SU-DHL-6 (cell line): Measurements from ENCODE around the gene KLF3.

Source experiments
- H2AFZ ChIP-seq: fragments of 200-600 bp; sonication (generic); 2 replicates; pipeline ENCODE4 v1.6.1; 2014; ENCODE audit warnings: low read depth, mild to moderate bottlenecking, moderate library complexity, mixed read lengths, antibody characterized with exemption, low read length; ENCODE audit not compliant: severe bottlenecking
- H3F3A ChIP-seq: fragments of 200-600 bp; shearing (Covaris generic); 2 replicates; pipeline ENCODE4 v1.6.0; 2016; ENCODE audit warnings: antibody characterized with exemption, mild to moderate bottlenecking; ENCODE audit not compliant: insufficient read depth
- H3K27ac ChIP-seq: fragments of 200-600 bp; sonication (generic); 2 replicates; pipeline ENCODE4 v1.5.1; 2016; ENCODE audit warnings: low read depth, mild to moderate bottlenecking, low read length, moderate library complexity, mixed read lengths
- H3K27me3 ChIP-seq: fragments of 200-600 bp; sonication (generic), shearing (Covaris generic); 2 replicates; pipeline ENCODE4 v1.6.0; 2014; ENCODE audit warnings: mild to moderate bottlenecking, low read length
- H3K36me3 ChIP-seq: fragments of 200-600 bp; sonication (generic); 2 replicates; pipeline ENCODE4 v1.6.1; 2014; ENCODE audit warnings: mild to moderate bottlenecking, low read length, mixed read lengths
- H3K4me2 ChIP-seq: fragments of 300-600, 200-600 bp; shearing (Covaris generic), sonication (generic); 2 replicates; pipeline ENCODE4 v1.6.0; 2014; ENCODE audit warnings: low read length, low read depth, mild to moderate bottlenecking; ENCODE audit not compliant: poor library complexity, severe bottlenecking
- H3K4me3 ChIP-seq: fragments of 200-600 bp; sonication (generic); 2 replicates; pipeline ENCODE4 v1.5.1; 2014; ENCODE audit warnings: antibody characterized with exemption, low read length, mild to moderate bottlenecking, mixed read lengths; ENCODE audit not compliant: insufficient read depth, poor library complexity, severe bottlenecking
- H3K79me2 ChIP-seq: fragments of 200-600 bp; sonication (generic); 2 replicates; pipeline ENCODE4 v1.6.1; 2014; ENCODE audit warnings: mild to moderate bottlenecking, low read length, moderate library complexity; ENCODE audit not compliant: insufficient read depth
- H3K9ac ChIP-seq: fragments of 200-600 bp; sonication (generic); 2 replicates; pipeline ENCODE4 v1.7.0; 2014; ENCODE audit warnings: mild to moderate bottlenecking, low read length
- H3K9me2 ChIP-seq: fragments of 200-600 bp; sonication (generic); replicated peaks from 2 replicates; pipeline ENCODE4 v1.6.1; 2014; ENCODE audit warnings: low read length; ENCODE audit not compliant: insufficient read depth
- H3K9me3 ChIP-seq: fragments of 200-600 bp; sonication (generic); 2 replicates; pipeline ENCODE4 v1.6.1; 2014; ENCODE audit warnings: low read length, mixed read lengths; ENCODE audit not compliant: insufficient read depth
- H4K20me1 ChIP-seq: fragments of 200-600 bp; sonication (generic); 2 replicates; pipeline ENCODE4 v1.6.1; 2014; ENCODE audit warnings: low read depth, mild to moderate bottlenecking, antibody characterized with exemption, low read length, moderate library complexity, mixed read lengths
- EZH2phosphoT487 ChIP-seq: fragments of 200-600 bp; sonication (generic), shearing (Covaris generic); conservative IDR thresholded peaks from 2 replicates; pipeline ENCODE4 v1.6.1; 2018; ENCODE audit warnings: mild to moderate bottlenecking, antibody characterized with exemption, low read length, moderate library complexity, mixed read lengths
- TF ChIP-seq, protein P1 (sequence below): fragments of 200-600 bp; sonication (generic); IDR thresholded peaks from one replicate; pipeline ENCODE4 v1.5.1; 2017; ENCODE audit warnings: antibody characterized with exemption, mild to moderate bottlenecking, low read length, moderate library complexity; ENCODE audit not compliant: insufficient read depth, poor library complexity, severe bottlenecking

Gene KLF3

DNA sequence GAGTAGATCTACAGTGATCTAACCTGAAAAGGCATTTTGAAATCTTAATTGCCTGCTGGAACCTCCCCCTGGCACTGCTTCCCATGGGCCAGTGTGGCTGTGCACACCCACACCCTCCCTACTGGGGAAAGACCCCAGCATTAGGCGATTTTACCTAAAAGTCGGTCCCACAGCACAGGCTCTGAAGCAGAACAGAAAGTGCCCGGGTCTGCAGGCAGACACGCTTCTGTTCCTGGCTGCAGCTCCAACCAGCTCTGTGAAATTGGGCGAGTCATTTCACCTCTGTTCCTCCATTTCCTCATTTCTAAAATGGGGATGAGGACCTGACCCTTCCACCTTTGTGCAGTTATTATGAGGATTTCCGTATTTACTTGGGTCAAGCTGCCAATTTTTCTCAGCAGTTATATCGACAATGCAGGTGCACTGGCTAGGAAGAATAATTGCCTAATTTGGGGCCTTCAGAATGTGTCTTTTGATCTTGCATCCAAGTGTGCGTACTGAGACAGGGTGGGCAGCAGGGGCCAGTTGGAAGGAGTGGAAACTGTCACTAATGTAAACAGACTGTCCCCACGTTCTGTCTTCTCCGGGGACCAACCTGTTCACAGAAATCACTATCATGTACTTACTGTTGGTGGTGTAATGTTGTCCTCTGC lies 7.1 kb downstream of the KLF3 start:
- no peaks in the 10 kb centered on the region for H3K36me3 ChIP-seq

DNA sequence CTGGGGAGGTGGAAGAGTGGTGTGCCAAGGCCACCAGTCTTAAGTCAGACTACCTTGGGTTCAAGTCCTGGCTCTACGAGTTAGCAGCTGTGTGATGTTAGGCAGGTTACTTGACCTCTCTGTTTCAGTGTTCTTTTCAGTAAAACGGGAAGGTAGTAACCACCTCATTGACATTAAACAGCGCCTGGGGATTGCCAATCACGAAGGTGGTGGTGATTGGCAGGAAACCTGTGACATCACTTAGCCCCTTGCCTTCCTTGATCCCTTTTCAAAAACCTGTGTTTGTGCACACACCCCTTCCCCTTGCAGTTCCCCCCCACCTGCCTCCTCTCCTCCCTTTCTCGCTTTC lies 7.6 kb downstream of the KLF3 start:
- Histone ChIP-seq H3K4me2 (no peak overlapping the region), H3K9me3 (no peaks in the 10 kb centered on the region), H2AFZ (no peak overlapping the region), H3K9me2 (no peaks in the 10 kb centered on the region), H3K79me2 (no peaks in the 10 kb centered on the region), H3K27me3 (no peaks in the 10 kb centered on the region), H3K9ac (no peak overlapping the region), H3K36me3 (no peaks in the 10 kb centered on the region), H3K4me3 (no peak overlapping the region), H3K27ac (no peak overlapping the region), H3F3A (no peaks in the 10 kb centered on the region), H4K20me1 (no peaks in the 10 kb centered on the region)
- TF ChIP-seq EZH2phosphoT487: no peak
- TF ChIP-seq, protein P1, sequence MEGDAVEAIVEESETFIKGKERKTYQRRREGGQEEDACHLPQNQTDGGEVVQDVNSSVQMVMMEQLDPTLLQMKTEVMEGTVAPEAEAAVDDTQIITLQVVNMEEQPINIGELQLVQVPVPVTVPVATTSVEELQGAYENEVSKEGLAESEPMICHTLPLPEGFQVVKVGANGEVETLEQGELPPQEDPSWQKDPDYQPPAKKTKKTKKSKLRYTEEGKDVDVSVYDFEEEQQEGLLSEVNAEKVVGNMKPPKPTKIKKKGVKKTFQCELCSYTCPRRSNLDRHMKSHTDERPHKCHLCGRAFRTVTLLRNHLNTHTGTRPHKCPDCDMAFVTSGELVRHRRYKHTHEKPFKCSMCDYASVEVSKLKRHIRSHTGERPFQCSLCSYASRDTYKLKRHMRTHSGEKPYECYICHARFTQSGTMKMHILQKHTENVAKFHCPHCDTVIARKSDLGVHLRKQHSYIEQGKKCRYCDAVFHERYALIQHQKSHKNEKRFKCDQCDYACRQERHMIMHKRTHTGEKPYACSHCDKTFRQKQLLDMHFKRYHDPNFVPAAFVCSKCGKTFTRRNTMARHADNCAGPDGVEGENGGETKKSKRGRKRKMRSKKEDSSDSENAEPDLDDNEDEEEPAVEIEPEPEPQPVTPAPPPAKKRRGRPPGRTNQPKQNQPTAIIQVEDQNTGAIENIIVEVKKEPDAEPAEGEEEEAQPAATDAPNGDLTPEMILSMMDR: no peak

More for the DNA sequence above, 7.1 kb downstream of the KLF3 start:
- Histone ChIP-seq H4K20me1 (no peaks in the 10 kb centered on the region), H3K79me2 (no peaks in the 10 kb centered on the region), H3K4me2 (no peak overlapping the region), H3K27ac (no peak overlapping the region), H3F3A (peaks cover 4% of the 10 kb centered on the region; the same call in 1 of the 2 replicates), H3K9ac (no peak overlapping the region), H3K27me3 (no peaks in the 10 kb centered on the region), H3K9me3 (no peaks in the 10 kb centered on the region), H3K4me3 (no peak overlapping the region), H3K9me2 (no peaks in the 10 kb centered on the region), H2AFZ (no peak overlapping the region)
- TF ChIP-seq, protein P1: no peak
- no peak for TF ChIP-seq EZH2phosphoT487

DNA sequence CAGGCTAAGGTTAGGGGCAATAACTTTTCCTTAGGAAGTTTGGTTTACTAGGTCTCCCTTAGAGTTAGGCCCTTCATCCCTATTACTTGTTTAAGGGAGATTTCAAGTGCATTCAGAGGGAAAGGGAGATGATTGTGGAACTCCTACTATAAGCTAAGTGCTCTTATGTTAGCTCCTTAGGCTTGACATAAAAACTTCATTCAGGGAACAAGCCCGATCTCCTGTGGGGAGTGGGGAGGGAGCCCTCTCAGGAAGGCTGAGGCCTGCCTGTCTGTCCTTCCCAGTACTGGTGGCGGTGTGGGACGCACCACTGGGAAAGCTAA lies 8.0 kb downstream of the KLF3 start:
- Histone ChIP-seq H3K4me3 (no peak overlapping the region), H2AFZ (no peak overlapping the region), H3K36me3 (no peaks in the 10 kb centered on the region), H3K27ac (no peak overlapping the region), H3K9me2 (no peaks in the 10 kb centered on the region), H4K20me1 (no peaks in the 10 kb centered on the region), H3K4me2 (no peak overlapping the region), H3F3A (no peaks in the 10 kb centered on the region), H3K79me2 (no peaks in the 10 kb centered on the region), H3K9me3 (no peaks in the 10 kb centered on the region), H3K9ac (no peak overlapping the region), H3K27me3 (no peaks in the 10 kb centered on the region)
- TF ChIP-seq EZH2phosphoT487: no peak
- TF ChIP-seq, protein P1: no peak
